Stimulated activated CD8-positive, alpha-beta memory T cell treated with anti-CD3 and anti-CD28 coated beads, Interleukin-7, amount 100 ng/mL, for 1 hour (primary cell): ENCODE measurements around the gene EVL.
"Not testable (repeated sequence)": the region's sequence is repeated elsewhere in the genome, so short reads cannot be mapped to it uniquely, and the experiment has no call there.

ENCODE experiments used
- DNase-seq, 2 donors: peaks; one replicate each; pipeline ENCODE4 v3.0.0-alpha.2; 2020; ENCODE audit warnings: low read depth in 2 of 2

The EVL gene

GRCh38 chr14:100145682-100146464 lies 80.7 kb downstream of the EVL start:
- DNase-seq, result no peak

DNA sequence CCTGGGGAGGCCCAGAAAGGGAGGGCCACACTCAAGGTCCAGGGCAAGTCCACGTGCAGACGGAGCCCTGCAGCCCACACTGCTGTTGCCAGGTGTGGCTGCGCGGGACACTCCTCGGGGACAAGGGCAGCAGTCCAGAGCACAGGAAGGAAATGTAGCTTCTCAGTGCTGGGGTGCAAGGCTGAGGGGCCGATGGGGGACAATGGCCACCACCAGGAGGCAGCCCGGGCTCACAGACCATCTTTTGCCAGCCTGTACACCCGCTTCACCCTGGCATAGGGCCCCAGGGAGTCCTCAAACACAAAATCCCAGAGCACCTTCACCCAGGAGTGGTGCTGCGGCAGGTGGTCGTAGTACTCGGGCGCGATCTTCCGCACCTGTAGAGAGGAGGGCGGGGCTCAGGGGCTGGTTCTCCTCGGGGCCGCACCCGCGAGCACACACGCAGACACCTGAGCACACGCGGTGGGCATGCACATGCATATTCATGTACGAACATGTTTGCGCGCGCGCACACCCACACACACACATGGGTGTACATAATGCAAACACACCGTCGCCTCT lies 81.4 kb downstream of the EVL start:
- DNase-seq, result no peak

- peak; percentile 31 to 38 for DNase-seq
Observed at GRCh38 chr14:100147181-100147631, 82.0 kb downstream of the EVL start.

DNA sequence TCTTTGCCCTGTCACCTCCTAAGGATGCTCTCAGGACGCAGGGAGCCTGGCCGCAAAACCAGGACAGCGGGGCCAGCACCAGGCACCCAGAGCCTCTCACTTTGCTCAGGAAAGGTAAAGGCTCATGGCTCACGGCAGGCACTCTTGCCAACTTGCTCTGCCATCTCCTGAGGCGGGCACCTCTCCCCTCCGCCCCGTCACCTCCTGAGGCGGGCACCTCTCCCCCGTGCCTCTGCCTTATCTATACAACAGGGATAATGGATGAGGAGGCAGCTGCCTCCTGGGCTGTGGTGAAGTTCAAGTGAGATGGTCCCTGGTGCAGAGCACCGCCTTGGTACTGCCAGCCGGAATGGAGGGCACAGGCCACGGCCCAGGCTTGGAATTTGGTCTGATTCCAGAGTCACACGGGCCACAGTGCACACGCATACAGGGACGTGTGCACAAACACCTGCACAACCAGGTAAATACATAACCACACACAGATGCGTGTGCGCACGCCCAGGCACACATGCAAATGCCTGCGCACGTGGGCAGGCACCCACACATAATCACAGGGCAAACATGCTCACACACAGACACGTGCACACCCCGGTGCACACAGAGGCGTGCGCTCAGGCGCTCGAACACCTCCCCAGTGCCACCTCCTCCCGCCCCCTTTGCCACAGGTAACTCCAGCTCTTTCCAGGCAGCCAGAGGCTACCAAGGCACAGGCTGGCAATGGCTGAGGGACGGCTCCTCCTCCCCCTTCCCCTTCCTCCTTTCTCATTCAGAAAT lies 82.7 kb downstream of the EVL start:
- no peak for DNase-seq

- DNase-seq, result no peak
Observed at GRCh38 chr14:100148837-100149731, 83.9 kb downstream of the EVL start.

DNA sequence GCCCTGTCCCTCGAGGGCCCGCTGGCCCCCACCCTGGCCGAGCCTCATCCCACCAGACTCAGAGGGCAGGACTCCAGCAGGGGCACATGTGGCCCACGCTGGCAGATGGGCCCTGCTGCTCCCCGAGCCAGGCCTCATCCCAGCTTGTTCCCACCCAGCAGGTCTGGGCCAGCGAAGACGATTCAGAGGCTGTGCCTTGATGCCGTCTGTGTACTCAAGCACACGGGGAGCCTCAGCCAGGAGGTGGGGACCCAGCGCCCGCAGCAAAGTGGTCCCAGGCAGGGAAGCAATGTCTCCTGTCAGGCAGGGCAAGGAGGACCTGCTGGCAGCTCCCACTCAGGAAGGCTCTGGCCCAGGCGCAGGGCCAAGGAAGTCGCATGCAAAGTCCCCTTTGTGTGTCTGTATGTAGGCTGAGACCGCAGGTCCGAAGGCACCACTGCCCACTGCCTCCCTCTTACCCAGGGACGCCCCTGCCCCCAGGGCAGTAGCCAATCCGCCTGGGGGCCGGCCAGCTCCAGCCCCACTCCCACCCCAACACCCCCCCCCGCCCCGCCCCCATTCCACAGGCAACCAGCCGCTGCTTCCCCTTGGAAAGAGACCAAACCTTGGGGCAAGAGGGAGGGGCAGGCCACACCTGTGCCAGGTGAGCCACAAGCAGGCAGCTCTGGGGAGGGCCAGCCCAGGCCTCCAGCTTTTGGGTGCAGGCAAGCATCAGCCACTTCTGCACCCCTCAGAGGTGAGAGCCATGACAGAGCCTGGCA lies 84.8 kb downstream of the EVL start:
- no peak for DNase-seq

DNA sequence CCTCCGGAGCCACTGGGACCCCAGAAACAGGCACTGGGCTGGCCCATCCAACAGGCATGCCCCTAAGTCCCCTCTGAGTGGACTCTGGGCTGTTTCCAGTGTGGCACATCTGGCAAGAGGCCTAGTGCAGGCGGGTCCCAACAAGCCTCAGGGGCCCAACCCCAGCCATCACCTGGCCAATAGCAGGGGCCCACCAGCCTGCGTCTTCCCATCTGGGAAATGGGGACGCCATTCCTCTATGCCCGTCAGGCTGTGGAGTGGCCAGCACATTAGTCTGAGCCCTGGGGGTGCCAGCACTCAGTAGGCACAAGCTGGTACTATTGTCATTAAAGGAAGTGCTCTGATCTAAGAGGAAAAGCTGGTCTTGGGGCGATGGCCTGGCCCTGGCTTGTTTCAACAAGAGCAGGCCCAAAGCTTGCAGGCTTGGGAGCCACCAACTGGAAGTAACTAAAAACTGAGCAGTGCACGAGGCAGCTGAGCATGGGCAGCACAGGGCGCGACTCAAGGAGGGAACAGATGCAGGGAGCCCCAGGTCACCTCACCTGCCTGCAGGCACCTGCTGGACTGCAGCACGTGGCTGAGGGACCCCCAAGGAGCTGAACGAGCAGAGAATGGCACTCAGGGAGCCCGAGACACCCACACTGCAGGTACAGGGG lies 85.8 kb downstream of the EVL start:
- no peak for DNase-seq

DNA sequence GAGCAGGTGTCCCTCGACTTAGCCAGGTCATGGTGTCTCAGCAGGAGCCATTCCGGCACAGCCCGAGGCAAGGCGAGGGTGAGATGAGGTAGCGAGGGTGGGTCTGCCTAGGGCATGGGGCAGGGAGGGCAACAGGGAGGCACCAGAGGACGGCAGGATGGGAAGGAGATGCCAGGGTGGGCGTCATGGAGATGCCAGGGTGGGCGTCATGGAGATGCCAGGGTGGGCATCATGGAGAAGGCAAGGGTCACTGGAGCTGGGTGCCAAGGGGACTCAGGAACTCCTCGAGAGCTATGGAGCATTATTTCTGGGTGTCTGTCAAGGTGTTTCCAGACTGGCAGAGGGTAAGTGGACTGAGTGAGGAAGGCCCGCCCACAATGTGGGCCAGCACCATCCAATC lies 86.9 kb downstream of the EVL start:
- no peak for DNase-seq

DNA sequence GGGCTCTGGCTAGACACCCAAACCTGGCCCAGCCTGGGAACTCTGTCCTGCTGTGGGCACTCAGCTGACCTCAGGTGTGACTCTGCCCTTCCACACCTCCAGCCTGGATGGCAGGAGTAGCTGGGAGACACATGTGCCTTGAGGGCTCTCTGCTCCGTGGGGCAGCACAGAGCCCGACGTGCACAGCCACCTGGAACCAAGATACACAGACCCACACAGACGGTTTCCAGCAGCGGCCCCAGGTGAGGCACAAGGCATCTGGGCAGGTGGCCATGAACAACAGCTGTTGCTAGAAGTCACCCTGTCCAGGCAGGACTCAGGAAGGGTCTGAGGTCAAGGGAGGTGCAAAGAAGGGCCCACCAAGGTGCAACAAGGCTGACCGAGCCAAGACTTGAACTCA lies 88.3 kb downstream of the EVL start:
- no peak for DNase-seq

GRCh38 chr14:100155049-100155621 lies 89.9 kb downstream of the EVL start:
- DNase-seq, result no peak

DNA sequence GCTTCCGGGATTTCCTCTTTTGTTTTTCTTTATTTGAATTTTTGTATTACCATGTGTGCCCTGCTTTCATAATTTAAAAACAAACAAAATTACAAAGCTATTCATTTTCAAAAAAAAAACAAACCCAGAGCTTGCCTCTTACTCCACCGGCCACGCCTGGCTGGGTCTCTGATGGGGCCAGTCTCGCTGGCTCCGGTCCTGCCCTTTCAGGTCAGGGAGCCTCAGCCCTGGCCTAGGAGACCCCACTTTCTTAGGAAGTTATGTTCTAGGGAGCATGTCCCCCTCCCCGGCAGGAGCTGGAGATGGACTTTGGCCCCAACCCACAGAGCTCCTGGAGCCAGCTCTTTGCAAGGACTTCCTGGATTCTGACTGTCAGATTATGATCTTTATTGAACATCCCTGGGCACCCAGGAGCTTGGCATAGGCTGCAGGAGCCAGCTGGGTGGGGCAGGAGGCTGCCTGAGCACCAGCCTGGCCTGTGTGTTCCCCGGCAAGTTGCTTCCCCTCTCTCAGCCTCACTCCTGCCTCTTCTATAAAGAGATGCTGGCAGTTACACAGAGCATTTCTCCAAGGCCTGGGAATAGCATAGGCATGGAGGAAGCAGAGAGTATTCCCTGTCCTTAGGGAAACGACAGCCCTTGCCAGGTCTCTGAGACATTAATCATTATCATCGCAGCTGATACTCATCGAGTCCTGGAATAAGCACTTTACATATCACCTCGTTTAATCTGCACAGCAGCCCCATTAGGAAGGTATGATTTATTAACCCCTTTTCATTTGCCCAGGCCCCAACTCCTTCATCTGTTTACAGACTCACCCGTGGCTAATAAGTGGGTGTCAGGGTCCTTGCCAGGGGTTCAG lies 90.8 kb downstream of the EVL start:
- DNase-seq, result no peak

DNA sequence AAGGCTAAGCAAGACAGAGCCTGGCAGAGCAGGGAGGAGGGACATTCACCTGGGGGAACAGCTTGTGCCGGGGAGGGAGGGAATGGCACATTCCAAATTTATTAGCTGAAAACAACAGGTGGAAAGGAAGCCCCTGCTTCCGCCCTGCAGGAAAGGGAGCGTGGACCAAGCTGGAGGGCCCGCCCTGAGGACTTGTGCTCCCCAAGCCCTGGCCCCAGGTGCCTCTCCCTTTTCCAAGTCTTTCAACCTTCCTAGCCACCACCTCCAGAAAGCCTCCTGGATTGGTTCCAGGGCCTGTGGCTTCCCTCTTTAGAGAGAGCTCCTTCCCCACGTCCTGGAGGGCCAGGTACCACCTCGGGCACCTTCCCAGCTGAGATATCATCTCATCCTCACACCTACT lies 91.6 kb downstream of the EVL start:
- no peak for DNase-seq

DNA sequence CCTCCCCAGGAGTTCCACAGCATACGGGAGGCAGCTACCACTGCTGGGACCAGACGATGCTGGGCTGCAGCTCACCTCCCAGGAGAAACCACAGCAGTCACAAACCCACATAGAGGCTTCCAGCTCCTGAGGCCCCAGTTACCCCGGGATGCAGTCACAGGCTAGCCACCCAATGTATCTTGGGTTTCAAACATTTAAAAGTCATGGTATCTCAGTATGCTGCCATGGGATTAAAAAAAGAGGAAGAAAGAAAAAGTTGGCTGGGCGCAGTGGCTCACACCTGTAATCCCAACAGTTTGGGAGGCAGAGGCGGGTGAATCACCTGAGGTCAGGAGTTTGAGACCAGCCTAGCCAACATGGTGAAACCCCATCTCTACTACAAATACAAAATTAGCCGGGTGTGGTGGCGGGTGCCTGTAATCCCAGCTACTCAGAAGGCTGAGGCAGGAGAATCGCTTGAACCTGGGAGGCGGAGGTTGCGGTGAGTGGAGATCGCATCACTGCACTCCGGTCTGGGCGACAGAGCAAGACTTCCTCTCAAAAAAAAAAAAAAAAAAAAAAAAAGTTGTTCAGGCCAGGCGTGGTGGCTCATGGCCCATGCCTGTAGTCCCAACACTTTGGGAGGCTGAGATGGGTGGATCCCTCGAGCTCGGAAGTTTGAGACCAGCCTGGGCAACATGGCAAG lies 92.5 kb downstream of the EVL start:
- not testable (repeated sequence) for DNase-seq

DNA sequence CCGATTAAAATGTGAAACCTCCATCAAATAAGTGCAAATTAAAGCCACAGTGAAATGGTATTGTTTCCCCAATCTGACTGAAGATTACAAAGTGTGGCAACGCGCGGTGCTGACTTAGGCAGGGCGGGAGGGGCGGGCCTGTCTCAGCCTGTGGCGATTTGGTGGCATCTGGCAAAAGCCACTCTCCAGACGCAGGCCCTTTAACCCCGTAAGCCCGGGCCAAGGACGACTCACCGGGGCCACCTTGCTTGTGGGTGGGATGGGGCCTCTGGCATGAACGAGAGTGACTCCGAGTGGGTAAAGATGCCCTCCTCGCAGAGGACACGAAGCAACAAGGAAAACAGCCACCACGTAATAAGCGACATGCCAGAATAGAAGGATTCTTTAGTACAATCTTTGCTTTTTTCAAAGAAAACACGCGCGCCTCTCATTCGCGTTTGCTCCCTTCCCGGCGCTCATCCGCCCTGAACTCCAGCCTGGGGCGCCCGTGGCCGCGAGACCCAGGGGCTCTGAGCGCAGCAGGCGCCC lies 93.4 kb downstream of the EVL start:
- DNase-seq, result no peak

- DNase-seq, result peak; percentile 20 to 28
Observed at GRCh38 chr14:100159094-100159864, 94.1 kb downstream of the EVL start, which contains the start of gene DEGS2. Gene DEGS2 (minus strand): TSS chr14:100159645. CDS start chr14:100159587, 58 bp downstream.

- no peak for DNase-seq
Observed at GRCh38 chr14:100159865-100160533, 94.8 kb downstream of the EVL start.

DNA sequence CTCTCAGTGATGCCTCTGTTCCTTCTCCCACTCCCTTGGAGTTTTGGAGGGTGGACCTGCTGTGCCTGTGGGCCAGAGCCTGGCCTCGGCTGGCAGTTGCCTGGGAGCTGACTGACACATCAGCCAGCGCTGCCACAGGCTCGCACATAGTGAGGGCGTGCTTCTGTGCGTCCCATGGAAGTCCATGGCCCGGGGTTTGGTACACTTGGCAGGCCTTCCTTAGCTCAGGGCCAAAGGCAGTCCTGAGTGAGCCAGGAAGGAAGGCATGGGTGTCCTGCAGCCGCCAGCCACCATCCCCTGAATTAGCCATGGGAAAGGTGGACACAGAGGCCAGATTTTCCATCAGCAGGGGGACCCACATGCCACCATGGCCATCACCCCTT lies 95.3 kb downstream of the EVL start:
- DNase-seq, result no peak
